ENCODE measurements around the gene DAW1. TPM values are rescaled to one million over a fixed set of nuclear protein-coding genes. Genes with fewer than 3 reads are reported as not detected.

Gene DAW1
- total and polyA plus RNA-seq, 3 experiments from 2014 or later: not detected

- Histone ChIP-seq H3K27me3 (ENCODE audit: insufficient read depth, low read length, poor library complexity, severe bottlenecking) (no peaks in the 10 kb centered on the region), H3K4me3 (ENCODE audit: low read length) (no peak overlapping the region), H3K36me3 (ENCODE audit: insufficient read depth, low read length) (no peaks in the 10 kb centered on the region), H3K4me1 (ENCODE audit: insufficient read depth, low read length) (no peaks in the 10 kb centered on the region), H3K27ac (ENCODE audit: low read depth, low read length) (no peak overlapping the region), H3K9me3 (ENCODE audit: low read length) (no peaks in the 10 kb centered on the region)
- no peaks in the 10 kb centered on the region for H3K4me1 Mint-ChIP-seq
- CTCF ChIA-PET: no interaction called here
- peaks cover 2 to 5% of the 10 kb centered on the region in 2 donors for H3K27me3 Mint-ChIP-seq
- POLR2A ChIA-PET: no interaction called here
- no peak for DNase-seq
- no peak overlapping the region for H3K4me3 Mint-ChIP-seq
- H3K27ac Mint-ChIP-seq: no peak overlapping the region
- peaks cover 0 to 9% (median 1%) of the 10 kb centered on the region in 5 donors for H3K9me3 Mint-ChIP-seq
- H3K36me3 Mint-ChIP-seq: no peaks in the 10 kb centered on the region
These were observed 68.0 kb downstream of the DAW1 start for GRCh38 chr2:227939271-227940027.

- DNase-seq: no peak
- H3K4me3 ChIP-seq (ENCODE audit: low read length): no peak overlapping the region
- ChIA-PET CTCF (no interaction called here), POLR2A (no interaction called here)
- Mint-ChIP-seq H3K27ac (no peak overlapping the region), H3K4me3 (no peak overlapping the region), H3K9me3 (peaks cover 0 to 7% (median 2%) of the 10 kb centered on the region in 5 donors), H3K36me3 (no peaks in the 10 kb centered on the region), H3K4me1 (no peaks in the 10 kb centered on the region), H3K27me3 (peaks cover 2 to 5% of the 10 kb centered on the region in 2 donors)
- H3K27ac ChIP-seq (ENCODE audit: low read depth, low read length): no peak overlapping the region
- no peaks in the 10 kb centered on the region for H3K36me3 ChIP-seq (ENCODE audit: insufficient read depth, low read length)
- no peaks in the 10 kb centered on the region for H3K4me1 ChIP-seq (ENCODE audit: insufficient read depth, low read length)
- no peaks in the 10 kb centered on the region for H3K27me3 ChIP-seq (ENCODE audit: insufficient read depth, low read length, poor library complexity, severe bottlenecking)
- no peaks in the 10 kb centered on the region for H3K9me3 ChIP-seq (ENCODE audit: low read length)
These were observed 70.6 kb downstream of the DAW1 start for GRCh38 chr2:227942021-227942420.

- Mint-ChIP-seq H3K4me3 (no peak overlapping the region), H3K27me3 (peaks cover 0 to 5% of the 10 kb centered on the region in 2 donors), H3K9me3 (peaks cover 0 to 7% (median 2%) of the 10 kb centered on the region in 5 donors), H3K36me3 (no peaks in the 10 kb centered on the region), H3K27ac (no peak overlapping the region), H3K4me1 (no peaks in the 10 kb centered on the region)
- H3K36me3 ChIP-seq (ENCODE audit: insufficient read depth, low read length): no peaks in the 10 kb centered on the region
- ChIA-PET POLR2A (no interaction called here), CTCF (no interaction called here)
- no peaks in the 10 kb centered on the region for H3K27me3 ChIP-seq (ENCODE audit: insufficient read depth, low read length, poor library complexity, severe bottlenecking)
- no peaks in the 10 kb centered on the region for H3K9me3 ChIP-seq (ENCODE audit: low read length)
- no peak overlapping the region for H3K27ac ChIP-seq (ENCODE audit: low read depth, low read length)
- DNase-seq: no peak
- no peaks in the 10 kb centered on the region for H3K4me1 ChIP-seq (ENCODE audit: insufficient read depth, low read length)
- H3K4me3 ChIP-seq (ENCODE audit: low read length): no peak overlapping the region
These were observed 71.5 kb downstream of the DAW1 start for GRCh38 chr2:227942965-227943364.

- Histone ChIP-seq H3K4me1 (ENCODE audit: insufficient read depth, low read length) (no peaks in the 10 kb centered on the region), H3K27me3 (ENCODE audit: insufficient read depth, low read length, poor library complexity, severe bottlenecking) (no peaks in the 10 kb centered on the region), H3K36me3 (ENCODE audit: insufficient read depth, low read length) (no peaks in the 10 kb centered on the region), H3K27ac (ENCODE audit: low read depth, low read length) (no peak overlapping the region), H3K9me3 (ENCODE audit: low read length) (no peaks in the 10 kb centered on the region), H3K4me3 (ENCODE audit: low read length) (no peak overlapping the region)
- H3K27ac Mint-ChIP-seq: no peak overlapping the region
- H3K4me3 Mint-ChIP-seq: no peak overlapping the region
- ChIA-PET POLR2A (no interaction called here), CTCF (no interaction called here)
- no peaks in the 10 kb centered on the region for H3K27me3 Mint-ChIP-seq
- H3K36me3 Mint-ChIP-seq: no peaks in the 10 kb centered on the region
- H3K9me3 Mint-ChIP-seq: peaks cover 0 to 4% (median 0%) of the 10 kb centered on the region in 5 donors
- no peaks in the 10 kb centered on the region for H3K4me1 Mint-ChIP-seq
- no peak for DNase-seq
These were observed 88.9 kb downstream of the DAW1 start for GRCh38 chr2:227960317-227960716.

- POLR2A ChIA-PET: no interaction called here
- Mint-ChIP-seq H3K36me3 (no peaks in the 10 kb centered on the region), H3K9me3 (peaks cover 0 to 7% (median 2%) of the 10 kb centered on the region in 5 donors), H3K4me3 (no peak overlapping the region), H3K4me1 (no peaks in the 10 kb centered on the region), H3K27me3 (peaks cover 0 to 1% of the 10 kb centered on the region in 2 donors), H3K27ac (no peak overlapping the region)
- H3K4me3 ChIP-seq (ENCODE audit: low read length): no peak overlapping the region
- no peaks in the 10 kb centered on the region for H3K9me3 ChIP-seq (ENCODE audit: low read length)
- CTCF ChIA-PET: no interaction called here
- DNase-seq: no peak
- no peaks in the 10 kb centered on the region for H3K27me3 ChIP-seq (ENCODE audit: insufficient read depth, low read length, poor library complexity, severe bottlenecking)
- no peak overlapping the region for H3K27ac ChIP-seq (ENCODE audit: low read depth, low read length)
- no peaks in the 10 kb centered on the region for H3K4me1 ChIP-seq (ENCODE audit: insufficient read depth, low read length)
- no peaks in the 10 kb centered on the region for H3K36me3 ChIP-seq (ENCODE audit: insufficient read depth, low read length)
These were observed 100.3 kb downstream of the DAW1 start for GRCh38 chr2:227971619-227972230.

GRCh38 chr2:227973241-227973640, 101.8 kb downstream of the DAW1 start:
- Mint-ChIP-seq H3K27ac (no peak overlapping the region), H3K4me3 (no peak overlapping the region), H3K36me3 (no peaks in the 10 kb centered on the region), H3K9me3 (peaks cover 0 to 3% (median 0%) of the 10 kb centered on the region in 5 donors), H3K4me1 (no peaks in the 10 kb centered on the region), H3K27me3 (peaks cover 0 to 1% of the 10 kb centered on the region in 2 donors)
- H3K4me3 ChIP-seq (ENCODE audit: low read length): no peak overlapping the region
- CTCF ChIA-PET: no interaction called here
- no peaks in the 10 kb centered on the region for H3K36me3 ChIP-seq (ENCODE audit: insufficient read depth, low read length)
- DNase-seq: no peak
- H3K4me1 ChIP-seq (ENCODE audit: insufficient read depth, low read length): no peaks in the 10 kb centered on the region
- POLR2A ChIA-PET: no interaction called here
- no peak overlapping the region for H3K27ac ChIP-seq (ENCODE audit: low read depth, low read length)
- H3K9me3 ChIP-seq (ENCODE audit: low read length): no peaks in the 10 kb centered on the region
- no peaks in the 10 kb centered on the region for H3K27me3 ChIP-seq (ENCODE audit: insufficient read depth, low read length, poor library complexity, severe bottlenecking)

Other genes with a start within 250 kb of the DAW1 start
- not detected for gene SCYGR5, start 204.8 kb upstream of the DAW1 start, total RNA-seq
- gene SCYGR5, start 204.8 kb upstream of the DAW1 start, polyA plus RNA-seq: not detected
- gene SLC19A3, start 153.6 kb upstream of the DAW1 start, total RNA-seq: not detected
- not detected for gene SLC19A3, start 153.6 kb upstream of the DAW1 start, polyA plus RNA-seq
- gene SCYGR6, start 146.9 kb upstream of the DAW1 start, total RNA-seq: not detected
- not detected for gene SCYGR6, start 146.9 kb upstream of the DAW1 start, polyA plus RNA-seq
- not detected for gene SCYGR7, start 143.3 kb upstream of the DAW1 start, total RNA-seq
- gene SCYGR7, start 143.3 kb upstream of the DAW1 start, polyA plus RNA-seq: not detected
- not detected for gene SCYGR8, start 125.7 kb upstream of the DAW1 start, total RNA-seq
- not detected for gene SCYGR8, start 125.7 kb upstream of the DAW1 start, polyA plus RNA-seq
- 1 to 10 TPM; 3.5 to 5.0 TPM for gene CCL20, start 57.8 kb upstream of the DAW1 start, total RNA-seq
- gene CCL20, start 57.8 kb upstream of the DAW1 start, polyA plus RNA-seq: 0.63 TPM